HG02973 (cell line): ENCODE results near the gene SMG7.
"Not testable (repeated sequence)": the region's sequence is repeated elsewhere in the genome, so short reads cannot be mapped to it uniquely, and the experiment has no call there.

Experiments
- ATAC-seq: cut with Tn5 transposase; IDR thresholded peaks from one replicate; pipeline ENCODE4 v1.9.1; 2021; ENCODE audit warnings: moderate library complexity; ENCODE audit not compliant: unreplicated experiment

SMG7 gene, protein sequence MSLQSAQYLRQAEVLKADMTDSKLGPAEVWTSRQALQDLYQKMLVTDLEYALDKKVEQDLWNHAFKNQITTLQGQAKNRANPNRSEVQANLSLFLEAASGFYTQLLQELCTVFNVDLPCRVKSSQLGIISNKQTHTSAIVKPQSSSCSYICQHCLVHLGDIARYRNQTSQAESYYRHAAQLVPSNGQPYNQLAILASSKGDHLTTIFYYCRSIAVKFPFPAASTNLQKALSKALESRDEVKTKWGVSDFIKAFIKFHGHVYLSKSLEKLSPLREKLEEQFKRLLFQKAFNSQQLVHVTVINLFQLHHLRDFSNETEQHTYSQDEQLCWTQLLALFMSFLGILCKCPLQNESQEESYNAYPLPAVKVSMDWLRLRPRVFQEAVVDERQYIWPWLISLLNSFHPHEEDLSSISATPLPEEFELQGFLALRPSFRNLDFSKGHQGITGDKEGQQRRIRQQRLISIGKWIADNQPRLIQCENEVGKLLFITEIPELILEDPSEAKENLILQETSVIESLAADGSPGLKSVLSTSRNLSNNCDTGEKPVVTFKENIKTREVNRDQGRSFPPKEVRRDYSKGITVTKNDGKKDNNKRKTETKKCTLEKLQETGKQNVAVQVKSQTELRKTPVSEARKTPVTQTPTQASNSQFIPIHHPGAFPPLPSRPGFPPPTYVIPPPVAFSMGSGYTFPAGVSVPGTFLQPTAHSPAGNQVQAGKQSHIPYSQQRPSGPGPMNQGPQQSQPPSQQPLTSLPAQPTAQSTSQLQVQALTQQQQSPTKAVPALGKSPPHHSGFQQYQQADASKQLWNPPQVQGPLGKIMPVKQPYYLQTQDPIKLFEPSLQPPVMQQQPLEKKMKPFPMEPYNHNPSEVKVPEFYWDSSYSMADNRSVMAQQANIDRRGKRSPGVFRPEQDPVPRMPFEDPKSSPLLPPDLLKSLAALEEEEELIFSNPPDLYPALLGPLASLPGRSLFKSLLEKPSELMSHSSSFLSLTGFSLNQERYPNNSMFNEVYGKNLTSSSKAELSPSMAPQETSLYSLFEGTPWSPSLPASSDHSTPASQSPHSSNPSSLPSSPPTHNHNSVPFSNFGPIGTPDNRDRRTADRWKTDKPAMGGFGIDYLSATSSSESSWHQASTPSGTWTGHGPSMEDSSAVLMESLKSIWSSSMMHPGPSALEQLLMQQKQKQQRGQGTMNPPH

DNA sequence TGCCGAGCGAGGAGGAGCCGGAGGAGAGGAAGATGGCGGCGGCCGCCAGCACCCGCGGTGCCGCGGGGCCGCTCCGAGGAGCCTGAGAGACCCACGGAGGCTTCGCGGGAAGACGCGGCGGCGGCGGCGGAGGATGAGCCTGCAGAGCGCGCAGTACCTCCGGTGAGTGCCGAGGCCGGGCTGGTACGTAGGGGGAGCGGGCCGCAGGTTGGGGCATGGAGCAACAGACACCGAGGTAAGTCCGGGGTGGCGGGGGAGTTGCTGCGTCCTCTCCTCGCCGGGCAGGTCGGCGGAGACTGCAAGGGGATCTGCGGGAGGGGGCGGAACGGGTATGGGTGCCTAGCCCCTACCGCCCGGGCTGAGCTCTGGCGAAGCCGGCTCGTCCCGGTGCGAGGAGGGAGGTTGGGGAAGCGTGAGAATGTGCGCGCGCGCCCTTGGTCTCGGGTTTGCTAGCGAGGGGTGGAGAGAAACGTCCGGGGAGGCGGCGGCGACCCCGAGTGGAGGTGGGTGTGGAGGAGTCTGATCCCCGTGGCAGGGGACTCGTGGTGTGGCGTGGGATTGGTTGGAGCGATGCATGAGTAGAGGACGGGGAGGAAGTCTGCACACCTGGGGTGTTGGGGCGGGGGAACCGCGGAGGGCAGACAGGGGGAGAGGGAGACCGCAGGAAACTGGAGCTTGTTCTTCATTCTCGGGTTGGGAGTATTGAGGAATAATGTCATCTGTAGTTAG, at the start of gene SMG7:
SMG7 (plus strand) TSS at position 12 of the 729 bp plus-strand sequence; CDS start at position 134, 122 bp downstream.
- peak; percentile 11 for ATAC-seq

DNA sequence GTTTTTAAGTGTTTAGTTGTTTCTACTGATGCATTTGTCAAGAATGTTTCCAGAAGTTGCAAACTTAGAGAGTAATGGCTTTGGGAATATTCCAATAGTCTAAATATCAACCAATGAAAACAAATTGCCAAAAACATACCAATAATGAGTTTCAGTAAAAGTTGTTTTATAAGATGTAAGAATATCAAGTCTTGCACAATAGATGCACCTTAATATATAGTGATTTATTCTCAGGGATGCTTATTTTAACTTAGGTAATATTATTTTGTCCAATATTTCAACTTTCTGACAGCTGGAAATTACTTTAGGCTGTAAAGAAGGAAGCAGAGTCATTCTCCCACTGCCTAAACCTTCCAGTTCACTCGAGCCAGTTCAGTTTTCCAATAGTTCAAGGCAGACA, 48.8 kb upstream of the SMG7 start:
- no peak for ATAC-seq

DNA sequence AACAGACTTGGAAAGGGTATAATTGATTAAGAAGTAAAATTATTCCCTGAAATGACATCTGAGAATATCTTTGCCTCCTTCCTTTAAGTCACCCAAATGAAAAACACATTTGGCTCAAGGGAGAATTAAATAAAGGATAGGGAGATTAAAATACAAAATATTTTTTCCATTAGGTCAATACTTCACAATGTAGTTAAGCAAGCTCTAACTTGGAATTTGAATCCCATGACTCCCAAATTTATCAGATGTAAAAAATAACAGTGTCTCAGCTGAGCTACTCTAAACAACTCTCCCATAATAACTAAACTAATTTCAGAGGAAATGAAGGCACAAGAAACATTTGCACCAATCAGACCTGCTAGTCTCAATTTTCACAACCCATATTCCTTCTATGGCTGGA, 47.6 kb upstream of the SMG7 start:
- ATAC-seq: no peak

DNA sequence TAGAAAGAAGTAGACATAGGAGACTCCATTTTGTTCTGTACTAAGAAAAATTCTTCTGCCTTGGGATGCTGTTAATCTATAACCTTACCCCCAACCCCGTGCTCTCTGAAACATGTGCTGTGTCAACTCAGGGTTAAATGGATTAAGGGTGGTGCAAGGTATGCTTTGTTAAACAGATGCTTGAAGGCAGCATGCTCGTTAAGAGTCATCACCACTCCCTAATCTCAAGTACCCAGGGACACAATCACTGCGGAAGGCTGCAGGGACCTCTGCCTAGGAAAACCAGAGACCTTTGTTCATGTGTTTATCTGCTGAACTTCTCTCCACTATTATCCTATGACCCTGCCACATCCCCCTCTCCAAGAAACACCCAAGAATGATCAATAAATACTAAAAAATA, 44.7 kb upstream of the SMG7 start:
- not testable (repeated sequence) for ATAC-seq

DNA sequence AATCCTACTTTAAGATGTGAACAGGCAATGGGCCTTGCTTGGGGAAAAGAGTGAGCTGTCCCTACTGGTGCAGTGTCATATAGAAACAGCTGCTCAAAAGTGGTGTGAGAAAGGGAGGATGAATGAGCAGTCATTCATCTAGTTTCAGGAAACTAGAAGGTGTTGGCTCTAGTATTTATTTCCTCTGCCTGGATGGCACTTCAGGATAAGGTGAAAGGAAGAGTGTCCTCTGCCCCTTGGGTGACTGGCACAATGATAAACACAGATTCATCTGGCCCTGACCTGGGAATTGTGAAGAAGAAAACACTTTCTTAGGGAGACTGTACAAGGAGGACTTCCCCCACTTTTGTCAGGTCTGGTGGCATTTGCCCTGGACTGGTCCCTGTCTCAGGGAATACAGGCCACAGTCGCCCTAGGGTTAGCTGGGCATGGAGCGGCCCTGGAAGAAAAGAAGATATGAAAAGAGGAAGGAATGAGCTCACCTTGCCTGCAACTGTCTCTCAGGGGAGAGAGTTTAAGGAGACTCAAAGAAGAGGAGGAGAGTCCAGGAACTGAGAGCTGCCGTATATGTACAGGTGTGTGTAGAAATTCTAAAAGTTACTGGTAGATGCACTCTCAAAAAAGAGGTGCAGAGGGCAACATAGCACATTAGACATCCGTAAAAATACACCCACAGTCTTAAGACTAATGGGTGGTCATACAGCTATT, 40.3 kb upstream of the SMG7 start:
- no peak for ATAC-seq

DNA sequence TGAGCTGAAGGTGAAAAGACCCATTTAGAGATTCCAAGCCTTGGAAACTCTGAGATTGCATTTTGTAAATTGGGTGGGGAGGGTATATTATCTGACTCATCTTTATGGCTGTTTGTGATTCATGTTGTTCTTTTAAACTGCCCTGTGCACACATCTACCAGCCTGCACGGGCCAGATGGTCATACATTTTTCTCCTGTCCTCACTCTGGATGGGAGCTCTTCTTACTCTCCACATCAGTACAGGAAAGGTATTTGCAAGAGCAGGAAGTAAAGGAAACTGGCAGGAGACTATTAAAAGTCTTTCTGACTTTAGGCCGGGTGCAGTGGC, 39.8 kb upstream of the SMG7 start:
- ATAC-seq: no peak

DNA sequence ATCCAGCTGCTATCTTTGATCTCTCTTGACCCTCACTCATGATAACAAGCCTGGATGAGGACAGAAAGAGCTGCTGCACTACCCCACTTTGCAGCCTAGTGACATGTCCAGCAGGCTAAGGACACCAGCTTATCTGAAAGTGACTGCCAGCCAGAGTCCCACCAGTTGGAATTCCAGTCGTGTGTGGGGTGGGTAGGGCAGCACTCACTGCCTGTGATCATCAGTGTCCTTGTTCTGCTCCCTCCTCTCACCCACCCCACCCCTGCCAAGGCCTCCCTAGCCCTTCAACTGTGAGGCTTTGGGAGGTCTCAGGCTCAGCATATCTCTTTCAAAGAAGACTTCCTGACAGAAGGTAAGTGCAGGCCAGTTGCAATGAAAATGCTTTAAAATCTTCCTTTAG, 38.6 kb upstream of the SMG7 start:
- no peak for ATAC-seq

DNA sequence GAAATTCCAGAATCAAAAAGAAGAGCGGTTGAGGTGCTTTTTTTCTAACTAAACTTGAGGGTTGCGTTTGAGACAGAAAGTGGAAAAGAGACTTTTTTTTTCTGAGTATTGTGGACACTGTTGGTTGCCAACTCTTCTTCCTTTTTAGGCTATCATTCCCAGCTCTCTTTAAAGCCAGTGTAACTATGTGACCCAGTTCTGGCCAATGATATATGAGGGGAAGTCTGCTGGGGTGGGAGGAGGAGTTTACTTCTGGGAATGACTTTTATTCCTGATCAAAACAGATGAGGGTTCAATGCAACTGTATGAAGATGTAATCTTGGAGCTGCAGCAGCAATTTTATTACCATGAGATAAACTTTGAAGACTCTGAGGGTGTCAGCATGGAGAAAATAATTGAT, 36.8 kb upstream of the SMG7 start:
- no peak for ATAC-seq

DNA sequence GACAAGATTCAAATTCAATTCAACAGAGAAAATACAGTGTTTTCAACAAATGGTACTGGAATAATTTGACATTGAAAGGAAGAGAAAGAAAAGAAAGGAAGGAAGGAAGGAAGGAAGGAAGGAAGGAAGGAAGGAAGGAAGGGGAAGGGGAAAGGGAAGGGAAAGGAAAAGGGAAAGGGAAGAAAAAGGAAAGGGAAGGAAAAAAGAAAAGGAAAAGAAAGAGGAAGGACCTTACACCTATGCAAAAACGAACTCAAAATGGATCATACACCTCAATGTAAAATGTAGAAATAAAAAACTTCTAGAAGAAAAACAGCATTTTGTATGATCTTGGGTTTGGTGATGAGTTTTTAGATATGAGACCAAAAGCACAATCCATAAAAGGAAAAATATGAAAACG, 34.2 kb upstream of the SMG7 start:
- no peak for ATAC-seq

DNA sequence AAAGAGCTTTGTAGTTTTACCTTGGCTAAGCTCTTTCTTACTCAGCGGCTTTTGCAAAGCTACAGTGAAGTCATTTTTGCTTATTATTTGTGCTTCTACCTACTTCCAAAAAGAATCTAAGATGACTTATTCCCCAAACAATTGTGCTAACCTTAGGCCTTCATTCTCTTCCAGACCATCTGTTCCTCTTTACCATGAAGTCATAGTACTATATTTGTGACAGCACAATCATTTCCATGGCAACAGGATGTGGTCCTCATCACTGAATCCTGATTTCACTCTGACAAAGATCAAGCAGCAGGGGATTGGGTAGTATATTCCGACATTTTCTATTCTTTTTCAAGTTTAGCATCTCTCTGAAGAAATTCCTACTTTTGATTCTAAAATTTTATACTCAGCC, 29.3 kb upstream of the SMG7 start:
- ATAC-seq: no peak

DNA sequence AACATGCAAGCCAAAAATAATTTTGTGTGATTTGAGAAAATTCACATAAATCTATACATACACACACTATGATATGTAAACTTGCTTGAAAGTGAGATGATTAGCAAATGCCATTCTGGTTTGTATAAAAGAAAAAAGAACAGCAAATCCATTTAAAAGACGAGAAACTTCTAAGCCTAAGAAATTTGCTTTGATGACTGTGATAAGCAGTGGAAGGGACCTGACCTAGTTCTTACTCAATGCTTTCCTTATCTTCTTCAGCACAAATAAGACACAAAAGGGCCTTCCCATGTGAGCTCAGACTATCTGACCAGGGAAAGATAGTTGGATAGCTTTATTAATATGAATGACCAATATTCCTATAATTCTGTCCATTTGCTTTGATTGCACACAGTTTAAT, 28.8 kb upstream of the SMG7 start:
- no peak for ATAC-seq

DNA sequence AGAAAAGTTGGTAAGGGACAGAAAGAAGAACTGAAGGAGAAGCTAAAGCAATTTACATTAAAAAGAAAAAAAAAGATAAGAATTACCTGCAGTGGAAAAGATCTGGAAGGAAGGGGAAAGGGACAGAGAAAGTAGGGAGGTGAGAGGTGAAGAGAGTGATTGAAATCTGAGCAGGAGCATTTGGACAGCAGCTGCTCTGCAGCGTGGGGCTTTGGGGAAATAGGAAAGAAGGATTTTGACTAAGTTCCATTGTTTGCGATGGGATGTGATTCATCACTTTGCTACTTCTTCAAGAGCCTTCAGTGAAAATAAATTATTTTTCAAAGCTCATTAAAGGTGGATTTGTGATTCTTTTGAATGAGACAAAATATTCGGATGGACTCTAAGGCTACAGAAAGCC, 28.1 kb upstream of the SMG7 start:
- no peak for ATAC-seq

DNA sequence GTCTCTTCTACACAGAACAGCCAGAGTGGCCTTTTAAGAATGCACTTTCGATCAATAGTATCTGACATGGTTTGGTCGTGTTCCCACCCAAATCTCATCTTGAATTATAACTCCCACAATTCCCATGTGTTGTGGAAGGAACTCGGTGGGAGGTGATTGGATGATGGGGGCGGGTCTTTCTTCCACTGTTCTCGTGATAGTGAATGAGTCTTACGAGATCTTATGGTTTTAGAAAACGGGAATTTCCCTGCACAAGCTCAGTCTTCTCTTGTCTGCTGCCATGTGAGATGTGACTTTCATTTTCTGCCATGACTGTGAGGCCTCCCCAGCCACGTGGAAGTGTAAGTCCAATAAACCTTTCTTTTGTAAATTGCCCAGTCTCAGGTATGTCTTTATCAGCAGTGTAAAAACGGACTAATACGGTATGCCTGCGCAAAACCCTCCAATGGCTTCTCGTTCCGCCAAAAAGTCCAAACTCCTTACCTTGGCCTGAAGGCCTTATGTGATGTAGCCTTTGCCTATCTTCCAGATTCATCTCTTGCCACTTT, 23.0 kb upstream of the SMG7 start:
- no peak for ATAC-seq

DNA sequence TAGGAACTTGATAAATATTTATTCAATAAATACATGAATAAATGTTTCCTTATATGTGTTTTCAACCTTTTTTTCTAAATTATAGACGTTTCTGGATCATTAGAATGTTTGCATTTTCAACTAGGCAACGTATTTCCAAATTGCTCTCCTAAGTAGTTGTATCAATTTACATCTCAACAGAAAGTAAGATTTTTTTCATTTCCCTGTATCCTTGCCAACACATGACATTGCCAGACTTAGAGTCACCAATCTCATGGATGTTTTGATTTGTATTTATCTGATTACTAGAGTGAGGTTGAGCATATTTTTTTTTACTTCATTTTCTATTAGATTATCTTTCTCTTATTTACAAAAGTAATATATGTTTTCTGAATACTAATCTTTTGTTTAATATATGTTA, 22.2 kb upstream of the SMG7 start:
- no peak for ATAC-seq

DNA sequence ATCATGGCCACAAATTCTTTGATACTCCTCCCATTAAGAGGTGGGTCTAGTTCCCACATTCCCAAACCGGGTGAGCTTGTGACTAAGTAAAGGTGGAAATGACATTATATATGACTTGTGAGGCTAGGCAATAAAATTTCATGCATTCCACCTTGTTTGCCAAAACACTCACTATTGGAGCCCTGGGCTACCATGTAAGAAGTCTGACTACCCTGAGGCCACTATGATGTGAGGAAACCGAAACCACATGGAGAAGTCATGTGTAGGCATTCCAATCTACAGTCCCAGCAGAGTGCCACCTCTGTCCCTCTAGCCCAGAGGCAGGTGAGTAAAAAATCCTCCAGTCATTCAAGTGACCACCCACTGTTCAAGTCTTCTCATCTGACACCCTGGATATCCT, 17.9 kb upstream of the SMG7 start:
- ATAC-seq: no peak

DNA sequence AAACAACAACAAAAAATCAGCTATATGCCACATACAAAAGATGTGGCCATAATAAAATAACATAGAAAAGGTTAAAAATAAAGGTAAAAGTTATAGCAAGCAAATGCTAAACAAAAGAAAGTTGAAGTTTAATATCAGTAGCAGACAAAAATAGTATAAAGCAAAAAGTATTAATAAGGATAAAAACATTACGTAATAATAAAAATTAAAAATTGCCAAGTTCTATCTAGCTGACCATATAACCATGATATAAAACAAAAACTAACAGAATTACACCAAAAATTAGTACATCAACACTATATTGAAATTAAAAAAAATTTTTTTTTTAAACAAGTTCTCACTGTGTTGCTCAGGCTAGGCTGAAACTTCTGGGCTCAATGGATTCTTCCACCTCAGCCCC, 15.5 kb upstream of the SMG7 start:
- ATAC-seq: no peak

DNA sequence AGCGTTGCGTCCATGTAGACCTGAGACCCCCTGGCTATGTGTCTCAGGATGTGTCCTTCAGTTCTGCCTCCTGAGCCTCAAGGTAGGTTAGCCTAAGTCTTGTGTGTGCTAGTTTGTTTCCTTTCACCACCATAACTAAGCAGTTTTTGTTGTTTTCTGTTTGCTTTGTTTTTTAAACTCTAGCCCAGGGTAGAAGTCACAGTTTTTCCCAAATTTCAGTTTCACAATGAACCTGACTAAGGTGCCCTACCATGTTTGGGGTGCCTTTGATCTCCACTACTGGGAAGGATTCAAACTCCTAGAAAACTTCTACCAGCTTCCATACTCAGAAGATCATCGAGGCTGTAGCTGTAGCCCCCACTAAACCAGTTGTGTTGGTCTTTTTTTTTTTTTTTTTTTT, 14.8 kb upstream of the SMG7 start:
- ATAC-seq: no peak

DNA sequence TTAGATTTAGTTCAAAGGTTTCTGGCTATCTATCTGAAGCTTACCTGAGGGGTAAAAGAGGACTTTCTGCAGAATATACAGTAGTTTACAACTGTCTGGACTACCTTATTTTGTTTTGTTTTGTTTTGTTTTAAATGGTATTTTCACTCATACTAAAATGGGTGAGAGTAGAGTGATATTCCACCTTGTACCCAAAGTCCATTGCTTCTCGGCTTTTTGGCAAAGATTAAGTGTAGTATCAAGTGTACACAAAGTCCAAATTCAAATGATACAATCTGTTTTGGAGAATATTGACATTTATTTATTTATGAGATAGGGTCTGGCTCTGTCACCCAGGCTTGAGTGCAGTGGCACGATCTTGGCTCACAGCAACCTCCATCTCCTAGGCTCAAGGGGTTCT, 11.7 kb upstream of the SMG7 start:
- no peak for ATAC-seq

DNA sequence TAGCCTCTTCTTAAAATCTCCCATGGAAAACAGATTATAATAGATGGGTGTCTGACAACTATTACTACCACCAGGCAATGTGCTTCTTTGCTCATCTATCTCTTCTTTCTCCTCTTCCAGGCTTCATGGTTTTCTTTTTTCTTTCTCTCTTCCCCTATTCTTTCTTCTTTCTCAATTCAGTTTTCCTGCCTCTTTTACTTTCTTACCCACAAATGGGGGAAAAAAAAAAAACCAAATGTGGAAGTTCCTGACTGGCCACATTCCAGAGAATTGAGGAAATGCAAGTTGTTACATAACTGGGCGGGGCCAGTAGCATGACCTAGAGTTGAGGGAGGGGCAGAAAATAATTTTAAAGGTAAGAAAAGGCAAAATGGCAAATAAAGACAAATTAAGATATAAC, 10.9 kb upstream of the SMG7 start:
- ATAC-seq: no peak

DNA sequence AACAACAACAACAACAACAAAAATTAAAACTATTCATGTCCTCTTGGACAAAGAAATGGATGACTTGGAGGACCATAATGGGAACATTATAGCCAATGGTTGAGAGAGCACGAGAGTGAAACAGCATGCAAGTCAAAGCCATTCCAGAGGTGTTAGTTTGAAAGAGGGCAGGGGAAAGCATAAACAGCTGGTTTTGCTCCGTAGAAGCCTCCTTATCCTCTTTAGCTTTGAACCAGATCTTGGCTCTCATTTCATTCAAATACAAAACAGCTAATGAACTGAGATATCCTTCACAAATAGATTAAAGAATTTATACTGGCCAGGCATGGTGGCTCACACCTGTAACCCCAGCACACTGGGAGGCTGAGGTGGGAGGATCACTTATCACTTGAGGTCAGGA, 8.7 kb upstream of the SMG7 start:
- ATAC-seq: no peak
